Skeletal muscle cell (primary cell): ENCODE results near the gene TNKS1BP1.

Experiments used
- DNase-seq: peaks from one replicate; pipeline ENCODE4 v3.0.0-alpha.2; 2010; ENCODE audit warnings: low read depth
- H3K4me3 ChIP-seq: 2 replicates; pipeline ENCODE4 v1.5.1; 2011; ENCODE audit warnings: low read depth, mild to moderate bottlenecking, control low read depth, low read length, moderate library complexity

Gene TNKS1BP1

GRCh38 chr11:57313788-57314135, 11.0 kb downstream of the TNKS1BP1 start:
- DNase-seq: no peak
- H3K4me3 ChIP-seq: no peak overlapping the region

GRCh38 chr11:57313071-57313787, 11.5 kb downstream of the TNKS1BP1 start:
- H3K4me3 ChIP-seq: no peak overlapping the region
- no peak for DNase-seq

GRCh38 chr11:57312511-57313021, 12.2 kb downstream of the TNKS1BP1 start:
- DNase-seq: no peak
- H3K4me3 ChIP-seq: no peak overlapping the region

- peak; percentile 97 for DNase-seq
- peak overlapping the region; percentile 54 for H3K4me3 ChIP-seq
Measured at GRCh38 chr11:57311109-57311936, 13.4 kb downstream of the TNKS1BP1 start.

GRCh38 chr11:57310630-57311086, 14.1 kb downstream of the TNKS1BP1 start:
- DNase-seq: no peak
- H3K4me3 ChIP-seq: peak overlapping the region; percentile 54

- no peak overlapping the region for H3K4me3 ChIP-seq
- no peak for DNase-seq
Measured at GRCh38 chr11:57310091-57310490, 14.7 kb downstream of the TNKS1BP1 start.

GRCh38 chr11:57309106-57310059, 15.4 kb downstream of the TNKS1BP1 start:
- no peak for DNase-seq
- H3K4me3 ChIP-seq: no peak overlapping the region

- H3K4me3 ChIP-seq: no peak overlapping the region
- DNase-seq: no peak
Measured at GRCh38 chr11:57308426-57309060, 16.2 kb downstream of the TNKS1BP1 start.

GRCh38 chr11:57307666-57308270, 17.0 kb downstream of the TNKS1BP1 start:
- H3K4me3 ChIP-seq: no peak overlapping the region
- DNase-seq: no peak

GRCh38 chr11:57306940-57307565, 17.7 kb downstream of the TNKS1BP1 start:
- H3K4me3 ChIP-seq: no peak overlapping the region
- no peak for DNase-seq

- DNase-seq: no peak
- no peak overlapping the region for H3K4me3 ChIP-seq
Measured at GRCh38 chr11:57306161-57306876, 18.4 kb downstream of the TNKS1BP1 start.

GRCh38 chr11:57305523-57305922, 19.2 kb downstream of the TNKS1BP1 start:
- no peak overlapping the region for H3K4me3 ChIP-seq
- no peak for DNase-seq

GRCh38 chr11:57303990-57304579, 20.7 kb downstream of the TNKS1BP1 start:
- no peak overlapping the region for H3K4me3 ChIP-seq
- DNase-seq: no peak

GRCh38 chr11:57303280-57303989, 21.3 kb downstream of the TNKS1BP1 start:
- DNase-seq: no peak
- no peak overlapping the region for H3K4me3 ChIP-seq

GRCh38 chr11:57302489-57302888, 22.3 kb downstream of the TNKS1BP1 start:
- H3K4me3 ChIP-seq: no peak overlapping the region
- no peak for DNase-seq

- no peak for DNase-seq
Measured at GRCh38 chr11:57301711-57302423, 22.9 kb downstream of the TNKS1BP1 start.

More at GRCh38 chr11:57301711-57302423, 22.9 kb downstream of the TNKS1BP1 start:
- H3K4me3 ChIP-seq: no peak overlapping the region
